IMR-90 (cell line): ENCODE data around the gene PARP14.

Experiments used
- BHLHE40 ChIP-seq: fragments of 150-350 bp; IDR thresholded peaks from 2 replicates; pipeline ENCODE4 v1.6.1; 2016; ENCODE audit warnings: mild to moderate bottlenecking, low read depth, low read length
- CTCF ChIP-seq: conservative IDR thresholded peaks from 2 replicates; pipeline ENCODE4 v1.5.1; 2012; ENCODE audit warnings: mild to moderate bottlenecking, low read depth, low read length, improper control_type of control experiment
- FOS ChIP-seq: fragments of 150-350 bp; IDR thresholded peaks from 2 replicates; pipeline ENCODE4 v1.6.1; 2016; ENCODE audit warnings: low read depth, low read length
- MAFK ChIP-seq: IDR thresholded peaks from 2 replicates; pipeline ENCODE4 v1.6.1; 2012; ENCODE audit warnings: low read depth, low read length, improper control_type of control experiment
- POLR2A ChIP-seq: IDR thresholded peaks from 2 replicates; pipeline ENCODE4 v1.6.1; 2012; ENCODE audit warnings: mild to moderate bottlenecking, low read depth, low read length
- RCOR1 ChIP-seq: IDR thresholded peaks from 2 replicates; pipeline ENCODE4 v1.6.1; 2012; ENCODE audit warnings: mild to moderate bottlenecking, low read length, improper control_type of control experiment; ENCODE audit not compliant: insufficient replicate concordance
- RFX5 ChIP-seq: IDR thresholded peaks from 2 replicates; pipeline ENCODE4 v1.8.0; 2012; ENCODE audit warnings: low read depth, mild to moderate bottlenecking, low read length, moderate library complexity
- SMC3 ChIP-seq: fragments of 150-350 bp; IDR thresholded peaks from 2 replicates; pipeline ENCODE4 v1.6.1; 2016; ENCODE audit warnings: low read depth, mild to moderate bottlenecking, antibody characterized with exemption, low read length, moderate library complexity

GRCh38 chr3:122755491-122755890, 74.9 kb downstream of the PARP14 start:
- TF ChIP-seq CTCF = no peak
- no peak for TF ChIP-seq POLR2A
- no peak for TF ChIP-seq RCOR1
- TF ChIP-seq BHLHE40 = no peak
- no peak for TF ChIP-seq RFX5
- no peak for TF ChIP-seq MAFK
- TF ChIP-seq FOS = no peak
- no peak for TF ChIP-seq SMC3
